Esophagus squamous epithelium (tissue), 5 donors: ENCODE data around the gene LORICRIN. TPM values are rescaled to one million over a fixed set of nuclear protein-coding genes. Genes with fewer than 3 reads are reported as not detected.

Source experiments
- DNase-seq: peaks from one replicate; lab custom pipeline; 2025; lab: John Stamatoyannopoulos, UW
- H3K27ac ChIP-seq, 4 donors: fragments of 200-600 bp; sonication (generic); one replicate each; pipeline ENCODE4 v1.5.1; 2016 to 2019; ENCODE audit warnings: mild to moderate bottlenecking in 1 of 4
- H3K27me3 ChIP-seq, 4 donors: fragments of 200-600 bp; sonication (generic); 1 replicate in 3 of 4; 2 replicates in 1 of 4; pipeline versions ENCODE4 v1.5.1 to v1.6.0; 2017 to 2021; ENCODE audit warnings: antibody characterized with exemption in 1 of 4
- H3K36me3 ChIP-seq, 3 donors: fragments of 200-600 bp; sonication (generic); one replicate each; pipeline ENCODE4 v1.5.1; 2016 to 2019
- H3K4me1 ChIP-seq, 3 donors: fragments of 200-600 bp; sonication (generic); one replicate each; pipeline ENCODE4 v1.5.1; 2017 to 2019
- H3K4me3 ChIP-seq, 4 donors: fragments of 200-600 bp; sonication (generic); 1 replicate in 3 of 4; 2 replicates in 1 of 4; pipeline ENCODE4 v1.5.1; 2016 to 2019; ENCODE audit warnings: mild to moderate bottlenecking in 2 of 4, moderate library complexity in 1 of 4
- H3K9me3 ChIP-seq, 3 donors: fragments of 200-600 bp; sonication (generic); one replicate each; pipeline ENCODE4 v1.5.1; 2016 to 2019
- POLR2A ChIP-seq, 4 donors: fragments of 450-650 bp; IDR thresholded peaks; one replicate each; pipeline ENCODE4 v1.6.1; 2017; ENCODE audit warnings: antibody characterized with exemption in 4 of 4, mild to moderate bottlenecking in 4 of 4, moderate library complexity in 3 of 4
- WGBS, 2 donors: methylation state at CpG; one replicate each; pipeline ENCODE4 v1.1.5; 2018; 5-methylcytosine and 5-hydroxymethylcytosine counted together
- intact Hi-C: fragments of 100-400 bp; cut with DNase I; formaldehyde crosslinking; loops from one replicate; pipeline ENCODE4 v1.15.0; 2022
- total RNA-seq, 4 donors: library from RNA; depleted of rRNA; stranded (reverse); fragments of >200 nt; gene quantifications; one replicate each; pipeline ENCODE4 v1.1.0, GENCODE V29; 2016
- TF ChIP-seq, protein P1 (sequence below), 6 experiments: fragments of 450-650 bp in 4 of 6; fragments of 200-600 bp in 2 of 6; sonication (generic) in 2 of 6; IDR thresholded peaks; one replicate each; pipeline ENCODE4 v1.5.1; 2016 to 2019; ENCODE audit warnings: antibody characterized with exemption in 6 of 6, mild to moderate bottlenecking in 4 of 6, moderate library complexity in 4 of 6
- donor health status: DM: yes; HTN: yes; CAD: no.

The LORICRIN gene
- total RNA-seq, 4 donors from 2014 or later, result not detected

DNA sequence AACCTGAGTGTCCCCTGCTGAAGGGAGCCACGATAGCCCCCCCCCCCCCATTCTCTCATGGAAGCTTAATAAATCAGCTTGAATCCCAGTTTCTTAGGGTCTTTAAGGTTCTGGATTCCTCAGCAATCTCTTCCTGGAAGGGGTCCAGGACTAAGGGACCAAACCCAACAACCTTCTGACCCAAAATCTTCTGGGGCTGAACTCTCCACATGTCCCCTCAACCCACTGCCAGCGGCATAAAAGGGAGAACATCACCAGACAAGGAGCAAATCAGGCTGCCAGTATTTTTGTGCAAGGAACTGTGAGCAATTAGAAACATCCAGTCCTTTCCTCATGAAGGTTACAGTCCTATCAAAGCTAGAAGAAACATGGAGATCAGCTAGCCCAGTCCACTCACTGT is 12.7 kb upstream of the LORICRIN start:
- 62 to 75% methylated on average over 2 of the region's 2 CpGs for WGBS, 2 donors

DNA sequence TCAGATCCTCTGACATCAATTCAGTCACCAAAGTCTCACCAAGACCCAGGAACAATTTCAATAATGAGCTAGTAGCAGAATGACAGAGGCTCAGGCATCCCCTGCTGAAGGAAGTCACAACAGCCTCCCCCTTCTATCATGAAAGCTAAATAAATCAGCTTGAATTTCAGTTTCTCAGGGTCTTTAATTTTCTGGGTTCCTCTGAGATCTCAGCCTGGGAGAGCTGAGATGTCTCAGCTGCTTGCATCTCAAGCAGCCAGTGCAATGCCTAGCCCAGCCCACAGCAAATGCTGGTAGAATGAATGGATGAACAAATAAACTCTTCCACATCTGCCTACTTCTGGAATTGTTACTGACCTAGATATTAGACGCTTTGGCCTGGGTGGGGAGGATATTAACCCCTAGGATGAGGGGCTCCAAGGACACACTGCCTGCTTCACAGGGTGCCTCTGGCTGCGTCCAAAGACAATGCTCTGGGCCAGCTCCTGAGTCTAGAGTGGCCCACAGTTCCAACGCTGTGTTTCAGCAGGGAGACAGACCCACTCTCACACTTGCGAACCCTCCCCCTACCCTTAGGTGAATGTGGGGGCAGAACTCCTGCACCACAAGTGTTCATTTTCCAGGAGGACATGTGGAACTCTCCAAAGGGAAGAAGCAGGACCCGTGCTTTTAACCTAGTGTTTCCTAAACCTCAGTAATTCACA is 11.2 kb upstream of the LORICRIN start:
- 58 to 75% methylated on average over 5 of the region's 5 CpGs for WGBS, 2 donors
- DNase-seq, result no peak
- no peak overlapping the region for H3K4me3 ChIP-seq
- no peak for TF ChIP-seq POLR2A (IDR thresholded peaks at IDR 0.05)
- TF ChIP-seq, protein P1, sequence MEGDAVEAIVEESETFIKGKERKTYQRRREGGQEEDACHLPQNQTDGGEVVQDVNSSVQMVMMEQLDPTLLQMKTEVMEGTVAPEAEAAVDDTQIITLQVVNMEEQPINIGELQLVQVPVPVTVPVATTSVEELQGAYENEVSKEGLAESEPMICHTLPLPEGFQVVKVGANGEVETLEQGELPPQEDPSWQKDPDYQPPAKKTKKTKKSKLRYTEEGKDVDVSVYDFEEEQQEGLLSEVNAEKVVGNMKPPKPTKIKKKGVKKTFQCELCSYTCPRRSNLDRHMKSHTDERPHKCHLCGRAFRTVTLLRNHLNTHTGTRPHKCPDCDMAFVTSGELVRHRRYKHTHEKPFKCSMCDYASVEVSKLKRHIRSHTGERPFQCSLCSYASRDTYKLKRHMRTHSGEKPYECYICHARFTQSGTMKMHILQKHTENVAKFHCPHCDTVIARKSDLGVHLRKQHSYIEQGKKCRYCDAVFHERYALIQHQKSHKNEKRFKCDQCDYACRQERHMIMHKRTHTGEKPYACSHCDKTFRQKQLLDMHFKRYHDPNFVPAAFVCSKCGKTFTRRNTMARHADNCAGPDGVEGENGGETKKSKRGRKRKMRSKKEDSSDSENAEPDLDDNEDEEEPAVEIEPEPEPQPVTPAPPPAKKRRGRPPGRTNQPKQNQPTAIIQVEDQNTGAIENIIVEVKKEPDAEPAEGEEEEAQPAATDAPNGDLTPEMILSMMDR (IDR thresholded peaks at IDR 0.05), result no peak
- no peaks in the 10 kb centered on the region for H3K36me3 ChIP-seq
- H3K27me3 ChIP-seq, result peaks cover 0 to 14% (median 0%) of the 10 kb centered on the region in 4 donors
- peaks cover 0 to 11% (median 0%) of the 10 kb centered on the region in 3 donors for H3K4me1 ChIP-seq
- intact Hi-C loops, result no loop called here
- H3K27ac ChIP-seq, result no peak overlapping the region
- no peaks in the 10 kb centered on the region for H3K9me3 ChIP-seq

More for the DNA sequence above, 12.7 kb upstream of the LORICRIN start:
- H3K27me3 ChIP-seq, result peaks cover 0 to 14% (median 0%) of the 10 kb centered on the region in 4 donors
- no peaks in the 10 kb centered on the region for H3K36me3 ChIP-seq
- intact Hi-C loops, result no loop called here
- no peak for DNase-seq
- no peak overlapping the region for H3K27ac ChIP-seq
- H3K9me3 ChIP-seq, result no peaks in the 10 kb centered on the region
- H3K4me3 ChIP-seq, result no peak overlapping the region
- peaks cover 0 to 8% (median 0%) of the 10 kb centered on the region in 3 donors for H3K4me1 ChIP-seq
- TF ChIP-seq POLR2A (IDR thresholded peaks at IDR 0.05), result no peak
- TF ChIP-seq, protein P1 (IDR thresholded peaks at IDR 0.05), result no peak

DNA sequence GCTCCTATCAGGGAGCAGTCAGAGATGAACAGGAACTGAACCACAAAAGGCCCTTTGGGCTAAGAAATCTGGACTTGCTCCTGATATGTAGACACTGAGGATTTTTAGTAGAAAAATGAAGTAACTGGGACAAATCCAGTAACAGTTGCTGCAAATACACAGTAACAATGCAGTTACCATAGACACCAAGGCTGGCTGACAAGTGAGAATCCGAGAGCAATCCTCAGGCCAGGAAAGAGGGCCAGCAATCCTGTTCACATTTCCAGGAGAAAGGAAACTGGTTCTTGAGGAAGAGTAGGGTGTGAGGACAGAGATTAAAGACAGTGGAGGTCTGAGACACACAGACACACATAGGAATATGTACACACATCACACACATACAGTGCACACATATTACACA is 9.3 kb upstream of the LORICRIN start:
- no peaks in the 10 kb centered on the region for H3K36me3 ChIP-seq
- H3K9me3 ChIP-seq, result no peaks in the 10 kb centered on the region
- no peak overlapping the region for H3K4me3 ChIP-seq
- WGBS, 2 donors, result 24 to 43% methylated on average over 1 of the region's 1 CpG
- H3K27ac ChIP-seq, result no peak overlapping the region
- DNase-seq, result no peak
- TF ChIP-seq, protein P1 (IDR thresholded peaks at IDR 0.05), result no peak
- TF ChIP-seq POLR2A (IDR thresholded peaks at IDR 0.05), result no peak
- intact Hi-C loops, result no loop called here
- peaks cover 0 to 14% (median 0%) of the 10 kb centered on the region in 4 donors for H3K27me3 ChIP-seq
- peaks cover 0 to 16% (median 0%) of the 10 kb centered on the region in 3 donors for H3K4me1 ChIP-seq

DNA sequence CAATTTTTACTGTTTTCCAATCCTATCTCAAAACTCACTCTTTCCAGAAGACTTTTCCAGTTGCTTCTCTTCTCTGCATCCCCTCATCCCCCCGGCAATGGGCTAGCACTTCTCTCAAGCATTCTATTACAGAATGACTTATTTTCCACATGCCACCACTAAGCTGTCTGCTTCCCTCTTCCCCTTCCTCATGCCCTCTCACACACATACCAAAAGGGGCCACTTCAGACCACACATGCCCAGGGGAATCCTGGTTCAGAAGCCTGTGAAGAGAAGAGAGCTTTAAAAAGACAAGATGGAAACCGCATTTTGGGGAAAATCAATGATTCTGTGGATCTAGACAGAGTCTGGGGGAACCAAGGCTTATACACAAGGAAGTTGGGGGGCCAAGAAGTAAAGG is 8.4 kb upstream of the LORICRIN start:
- Histone ChIP-seq H3K36me3 (no peaks in the 10 kb centered on the region), H3K4me3 (no peak overlapping the region), H3K9me3 (no peaks in the 10 kb centered on the region), H3K27ac (no peak overlapping the region), H3K4me1 (peaks cover 0 to 16% (median 0%) of the 10 kb centered on the region in 3 donors), H3K27me3 (peaks cover 0 to 14% (median 0%) of the 10 kb centered on the region in 4 donors)
- DNase-seq, result no peak
- TF ChIP-seq, protein P1 (IDR thresholded peaks at IDR 0.05), result no peak
- TF ChIP-seq POLR2A (IDR thresholded peaks at IDR 0.05), result no peak
- intact Hi-C loops, result no loop called here
- WGBS, 2 donors, result 66 to 73% methylated on average over 2 of the region's 2 CpGs

DNA sequence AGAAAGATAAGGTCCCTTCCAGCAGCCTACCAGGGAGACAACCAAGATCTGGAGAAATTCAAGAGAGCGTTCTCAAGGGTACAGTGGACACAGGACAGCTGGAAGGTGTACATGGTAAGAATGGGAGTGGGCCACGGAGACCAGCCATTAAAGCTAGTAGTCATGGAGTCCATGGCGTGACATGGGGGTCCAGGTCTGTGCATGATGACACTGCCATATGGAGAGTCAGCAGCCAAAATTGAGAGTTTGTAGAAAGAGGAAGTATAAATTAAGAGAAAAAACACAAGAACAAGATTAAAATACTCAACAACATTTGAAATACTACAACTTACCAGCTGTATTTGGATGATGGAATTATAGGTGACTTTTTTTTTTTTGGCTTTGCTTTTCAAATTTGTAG is 7.9 kb upstream of the LORICRIN start:
- Histone ChIP-seq H3K27ac (no peak overlapping the region), H3K27me3 (peaks cover 0 to 14% (median 0%) of the 10 kb centered on the region in 4 donors)
- no peak for DNase-seq

More for the DNA sequence above, 7.9 kb upstream of the LORICRIN start:
- intact Hi-C loops, result no loop called here
- WGBS, 2 donors, result 82 to 88% methylated on average over 3 of the region's 3 CpGs
- TF ChIP-seq POLR2A (IDR thresholded peaks at IDR 0.05), result no peak
- TF ChIP-seq, protein P1 (IDR thresholded peaks at IDR 0.05), result no peak
- Histone ChIP-seq H3K36me3 (no peaks in the 10 kb centered on the region), H3K9me3 (no peaks in the 10 kb centered on the region), H3K4me3 (no peak overlapping the region), H3K4me1 (peaks cover 0 to 16% (median 0%) of the 10 kb centered on the region in 3 donors)
